GM10266 (cell line): ENCODE measurements around the gene AGTRAP.

ENCODE experiments used
- DNase-seq: peaks from one replicate; pipeline ENCODE4 v3.0.0; 2012; ENCODE audit errors: extremely low spot score
- TF ChIP-seq, protein P1 (sequence below): IDR thresholded peaks from 2 replicates; pipeline ENCODE4 v1.5.1; 2012; ENCODE audit warnings: mild to moderate bottlenecking, low read depth; ENCODE audit not compliant: control insufficient read depth, insufficient read depth; ENCODE audit errors: missing control alignments

The AGTRAP gene

DNA sequence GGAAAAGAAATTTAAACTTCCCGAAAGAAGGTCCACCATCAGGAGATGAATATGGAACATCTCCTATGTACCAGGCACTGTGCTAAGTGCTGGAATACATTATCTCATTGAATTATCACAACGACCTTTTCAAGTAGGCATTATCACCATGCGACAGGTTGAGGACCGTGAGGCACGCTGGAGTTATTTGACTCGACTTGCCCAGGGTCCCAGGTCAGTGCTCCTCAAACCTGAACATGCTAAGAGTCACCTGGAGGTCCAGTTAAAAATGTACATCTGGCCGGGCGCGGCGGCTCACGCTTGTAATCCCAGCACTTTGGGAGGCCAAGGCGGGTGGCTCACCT, 15.9 kb upstream of the AGTRAP start:
- TF ChIP-seq, protein P1, sequence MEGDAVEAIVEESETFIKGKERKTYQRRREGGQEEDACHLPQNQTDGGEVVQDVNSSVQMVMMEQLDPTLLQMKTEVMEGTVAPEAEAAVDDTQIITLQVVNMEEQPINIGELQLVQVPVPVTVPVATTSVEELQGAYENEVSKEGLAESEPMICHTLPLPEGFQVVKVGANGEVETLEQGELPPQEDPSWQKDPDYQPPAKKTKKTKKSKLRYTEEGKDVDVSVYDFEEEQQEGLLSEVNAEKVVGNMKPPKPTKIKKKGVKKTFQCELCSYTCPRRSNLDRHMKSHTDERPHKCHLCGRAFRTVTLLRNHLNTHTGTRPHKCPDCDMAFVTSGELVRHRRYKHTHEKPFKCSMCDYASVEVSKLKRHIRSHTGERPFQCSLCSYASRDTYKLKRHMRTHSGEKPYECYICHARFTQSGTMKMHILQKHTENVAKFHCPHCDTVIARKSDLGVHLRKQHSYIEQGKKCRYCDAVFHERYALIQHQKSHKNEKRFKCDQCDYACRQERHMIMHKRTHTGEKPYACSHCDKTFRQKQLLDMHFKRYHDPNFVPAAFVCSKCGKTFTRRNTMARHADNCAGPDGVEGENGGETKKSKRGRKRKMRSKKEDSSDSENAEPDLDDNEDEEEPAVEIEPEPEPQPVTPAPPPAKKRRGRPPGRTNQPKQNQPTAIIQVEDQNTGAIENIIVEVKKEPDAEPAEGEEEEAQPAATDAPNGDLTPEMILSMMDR, result no peak

DNA sequence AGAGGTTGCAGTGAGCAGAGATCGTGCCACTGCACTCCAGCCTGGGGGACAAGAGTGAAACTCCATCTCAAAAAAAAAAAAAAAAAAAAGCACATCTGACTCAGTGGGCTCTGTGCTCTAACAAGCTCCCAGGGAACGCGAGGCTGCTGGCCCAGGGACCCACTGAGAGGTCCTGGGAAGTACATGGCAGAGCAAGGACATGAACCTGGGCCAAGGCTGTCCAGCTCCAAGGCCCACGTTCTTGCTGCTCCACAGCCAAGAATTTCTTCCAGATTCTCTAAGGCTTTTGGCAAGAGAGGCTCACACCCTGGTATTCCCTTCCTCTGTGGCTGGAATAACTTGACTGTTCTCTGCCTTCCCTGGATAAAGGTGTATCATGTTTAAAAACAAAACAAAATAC, 15.4 kb upstream of the AGTRAP start:
- no peak for DNase-seq
- TF ChIP-seq, protein P1, result no peak

More for the DNA sequence above, 15.9 kb upstream of the AGTRAP start:
- DNase-seq, result no peak

DNA sequence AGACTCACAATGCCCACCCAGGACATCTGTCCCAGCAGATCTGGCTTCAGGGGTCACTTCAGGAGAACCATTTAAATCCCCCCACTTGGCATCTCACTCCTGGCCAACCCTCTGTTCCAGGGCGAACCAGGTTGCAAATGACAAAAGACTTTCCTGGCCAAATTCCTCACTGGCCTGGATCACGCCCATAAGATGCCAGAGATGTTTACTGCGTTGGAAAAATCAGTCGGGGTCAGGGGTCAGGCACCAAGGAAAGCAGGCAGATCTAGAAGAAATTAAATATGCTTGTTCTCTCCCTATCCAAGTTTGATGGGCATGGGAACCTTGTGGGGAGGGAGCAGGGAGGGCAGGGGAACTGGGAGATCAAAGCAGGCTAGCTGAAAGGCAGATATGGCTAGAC, 14.6 kb upstream of the AGTRAP start:
- TF ChIP-seq, protein P1, result no peak

DNA sequence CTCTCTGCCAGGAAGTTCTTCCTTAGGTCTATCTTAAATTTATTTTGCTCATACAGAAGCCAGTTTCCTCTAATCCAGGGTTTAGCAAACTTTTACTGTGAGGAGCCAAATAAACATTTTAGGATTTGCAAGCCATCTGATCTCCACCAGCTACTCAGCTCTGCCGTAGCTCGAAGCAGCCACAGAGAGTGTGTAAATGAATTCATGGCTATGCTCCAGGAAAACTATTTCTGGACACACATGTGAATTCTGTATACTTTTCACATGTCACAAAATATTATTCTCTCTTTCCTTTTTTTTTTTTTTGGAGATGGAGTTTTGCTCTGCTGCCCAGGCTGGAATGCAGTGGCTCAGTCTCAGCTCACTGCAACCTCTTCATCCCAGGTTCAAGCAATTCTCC, 13.4 kb upstream of the AGTRAP start:
- TF ChIP-seq, protein P1, result no peak

More for the DNA sequence above, 14.6 kb upstream of the AGTRAP start:
- no peak for DNase-seq

DNA sequence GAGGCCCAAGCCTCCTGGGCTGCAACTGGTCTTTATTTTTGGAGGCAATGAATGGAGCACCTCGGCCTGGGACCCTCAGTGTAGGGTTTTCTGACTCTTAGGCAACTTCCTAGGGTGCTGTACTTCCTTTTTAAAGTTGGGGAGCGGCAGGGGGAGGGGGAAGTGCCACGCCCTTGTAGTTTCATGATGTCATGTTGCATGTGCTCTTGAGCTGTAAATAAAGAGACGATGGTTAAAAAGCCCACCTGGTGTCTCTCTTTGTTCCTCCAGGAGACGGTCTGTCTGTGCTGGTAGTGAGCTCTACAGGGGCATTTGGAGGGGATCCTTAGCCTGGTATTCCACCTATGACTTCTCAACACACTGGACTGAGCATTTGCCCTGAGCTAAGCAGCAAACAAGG, 10.3 kb upstream of the AGTRAP start:
- no peak for DNase-seq
- TF ChIP-seq, protein P1, result no peak

More for the DNA sequence above, 13.4 kb upstream of the AGTRAP start:
- DNase-seq, result no peak

DNA sequence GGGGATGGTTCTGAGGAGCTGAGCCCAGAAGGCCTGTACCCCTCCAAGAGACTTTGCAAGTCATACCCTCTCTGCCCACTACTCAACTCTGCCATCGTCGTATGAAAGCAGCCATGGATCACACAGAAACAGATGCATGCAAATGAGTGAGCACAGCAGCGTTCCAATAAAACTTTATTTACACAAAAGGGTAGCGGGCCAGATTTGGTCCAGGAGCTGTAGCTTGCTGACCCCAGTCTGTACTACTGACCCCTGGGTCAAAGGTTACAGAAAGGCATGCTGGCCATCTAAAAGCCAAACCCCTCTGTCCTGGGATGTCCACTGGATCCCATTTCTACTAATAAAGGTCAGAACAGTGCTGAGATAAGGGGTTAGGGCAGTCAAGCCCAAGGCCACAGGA, 8.8 kb upstream of the AGTRAP start:
- DNase-seq, result no peak
- TF ChIP-seq, protein P1, result no peak

DNA sequence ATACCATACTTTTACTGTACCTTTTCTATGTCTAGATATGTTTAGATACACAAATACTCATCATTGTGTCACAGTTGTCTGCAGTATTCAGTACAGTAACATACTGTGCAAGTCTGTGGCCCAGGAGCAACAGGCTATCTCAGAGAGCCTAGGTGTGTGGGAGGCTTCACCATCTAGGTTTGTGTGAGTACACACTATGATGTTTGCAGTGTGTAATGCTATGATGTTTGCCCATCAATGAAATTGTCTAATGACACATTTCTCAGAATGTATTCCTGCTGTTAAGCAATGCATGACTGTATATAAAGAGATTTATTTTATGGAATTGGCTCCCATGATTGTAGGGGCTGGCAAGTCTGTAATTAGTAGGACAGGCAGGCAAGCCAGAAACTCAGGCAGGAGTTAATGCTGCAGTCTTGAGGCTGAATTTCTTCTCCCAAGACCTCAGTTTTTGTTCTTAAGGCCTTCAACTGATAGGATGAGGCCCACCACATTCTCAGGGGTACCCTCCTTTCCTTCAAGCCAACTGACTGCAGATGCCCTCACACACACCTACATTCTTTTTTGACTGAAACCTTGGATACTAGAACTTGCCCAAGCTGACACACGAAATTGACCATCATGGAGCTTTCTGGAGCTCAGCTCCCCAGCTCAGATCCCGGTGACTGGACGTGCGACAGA, 7.7 kb upstream of the AGTRAP start:
- TF ChIP-seq, protein P1, result no peak
- DNase-seq, result no peak
